ENCODE data around the gene COA1.
"Not testable (repeated sequence)": the region's sequence is repeated elsewhere in the genome, so short reads cannot be mapped to it uniquely, and the experiment has no call there.

DNA sequence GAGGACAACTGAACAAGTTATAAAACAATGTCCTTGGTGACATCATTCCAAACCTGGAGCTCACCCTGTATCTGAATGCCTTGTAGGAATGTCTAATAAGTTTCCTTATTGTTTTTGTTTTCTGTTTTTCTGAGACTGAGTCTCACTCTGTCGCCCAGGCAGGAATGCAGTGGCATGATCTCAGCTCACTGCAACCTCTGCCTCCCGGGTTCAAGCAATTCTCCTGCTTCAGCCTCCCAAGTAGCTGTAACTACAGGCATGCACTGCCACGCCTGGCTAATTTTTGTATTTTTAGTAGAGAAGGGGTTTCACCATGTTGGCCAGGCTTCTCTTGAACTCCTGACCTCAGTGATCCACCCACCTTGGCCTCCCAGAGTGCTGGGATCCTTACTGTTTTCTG is 2.2 kb upstream of the COA1 start:
- TF ChIP-seq, protein P1, sequence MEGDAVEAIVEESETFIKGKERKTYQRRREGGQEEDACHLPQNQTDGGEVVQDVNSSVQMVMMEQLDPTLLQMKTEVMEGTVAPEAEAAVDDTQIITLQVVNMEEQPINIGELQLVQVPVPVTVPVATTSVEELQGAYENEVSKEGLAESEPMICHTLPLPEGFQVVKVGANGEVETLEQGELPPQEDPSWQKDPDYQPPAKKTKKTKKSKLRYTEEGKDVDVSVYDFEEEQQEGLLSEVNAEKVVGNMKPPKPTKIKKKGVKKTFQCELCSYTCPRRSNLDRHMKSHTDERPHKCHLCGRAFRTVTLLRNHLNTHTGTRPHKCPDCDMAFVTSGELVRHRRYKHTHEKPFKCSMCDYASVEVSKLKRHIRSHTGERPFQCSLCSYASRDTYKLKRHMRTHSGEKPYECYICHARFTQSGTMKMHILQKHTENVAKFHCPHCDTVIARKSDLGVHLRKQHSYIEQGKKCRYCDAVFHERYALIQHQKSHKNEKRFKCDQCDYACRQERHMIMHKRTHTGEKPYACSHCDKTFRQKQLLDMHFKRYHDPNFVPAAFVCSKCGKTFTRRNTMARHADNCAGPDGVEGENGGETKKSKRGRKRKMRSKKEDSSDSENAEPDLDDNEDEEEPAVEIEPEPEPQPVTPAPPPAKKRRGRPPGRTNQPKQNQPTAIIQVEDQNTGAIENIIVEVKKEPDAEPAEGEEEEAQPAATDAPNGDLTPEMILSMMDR (IDR thresholded peaks at IDR 0.05): not testable (repeated sequence)
- not testable (repeated sequence) for TF ChIP-seq POLR2A (IDR thresholded peaks at IDR 0.05; ENCODE audit: low read length); BHLHE40 (IDR thresholded peaks at IDR 0.05; ENCODE audit: low read depth, low read length); EHMT2 (IDR thresholded peaks at IDR 0.05; ENCODE audit: low read depth); HMGXB4 (CRISPR knock-in tag; IDR thresholded peaks at IDR 0.05; ENCODE audit: borderline replicate concordance); ESRRA (IDR thresholded peaks at IDR 0.05; ENCODE audit: borderline replicate concordance, low read length); ELK1 (IDR thresholded peaks at IDR 0.05; ENCODE audit: low read depth, low read length); EP300 (IDR thresholded peaks at IDR 0.05); MYC (IDR thresholded peaks at IDR 0.05; ENCODE audit: borderline replicate concordance, low read length); CHD4 (IDR thresholded peaks at IDR 0.05; ENCODE audit: borderline replicate concordance)
- TF ChIP-seq, protein P2, sequence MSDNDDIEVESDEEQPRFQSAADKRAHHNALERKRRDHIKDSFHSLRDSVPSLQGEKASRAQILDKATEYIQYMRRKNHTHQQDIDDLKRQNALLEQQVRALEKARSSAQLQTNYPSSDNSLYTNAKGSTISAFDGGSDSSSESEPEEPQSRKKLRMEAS (IDR thresholded peaks at IDR 0.05): not testable (repeated sequence)
- TF ChIP-seq, protein P3, sequence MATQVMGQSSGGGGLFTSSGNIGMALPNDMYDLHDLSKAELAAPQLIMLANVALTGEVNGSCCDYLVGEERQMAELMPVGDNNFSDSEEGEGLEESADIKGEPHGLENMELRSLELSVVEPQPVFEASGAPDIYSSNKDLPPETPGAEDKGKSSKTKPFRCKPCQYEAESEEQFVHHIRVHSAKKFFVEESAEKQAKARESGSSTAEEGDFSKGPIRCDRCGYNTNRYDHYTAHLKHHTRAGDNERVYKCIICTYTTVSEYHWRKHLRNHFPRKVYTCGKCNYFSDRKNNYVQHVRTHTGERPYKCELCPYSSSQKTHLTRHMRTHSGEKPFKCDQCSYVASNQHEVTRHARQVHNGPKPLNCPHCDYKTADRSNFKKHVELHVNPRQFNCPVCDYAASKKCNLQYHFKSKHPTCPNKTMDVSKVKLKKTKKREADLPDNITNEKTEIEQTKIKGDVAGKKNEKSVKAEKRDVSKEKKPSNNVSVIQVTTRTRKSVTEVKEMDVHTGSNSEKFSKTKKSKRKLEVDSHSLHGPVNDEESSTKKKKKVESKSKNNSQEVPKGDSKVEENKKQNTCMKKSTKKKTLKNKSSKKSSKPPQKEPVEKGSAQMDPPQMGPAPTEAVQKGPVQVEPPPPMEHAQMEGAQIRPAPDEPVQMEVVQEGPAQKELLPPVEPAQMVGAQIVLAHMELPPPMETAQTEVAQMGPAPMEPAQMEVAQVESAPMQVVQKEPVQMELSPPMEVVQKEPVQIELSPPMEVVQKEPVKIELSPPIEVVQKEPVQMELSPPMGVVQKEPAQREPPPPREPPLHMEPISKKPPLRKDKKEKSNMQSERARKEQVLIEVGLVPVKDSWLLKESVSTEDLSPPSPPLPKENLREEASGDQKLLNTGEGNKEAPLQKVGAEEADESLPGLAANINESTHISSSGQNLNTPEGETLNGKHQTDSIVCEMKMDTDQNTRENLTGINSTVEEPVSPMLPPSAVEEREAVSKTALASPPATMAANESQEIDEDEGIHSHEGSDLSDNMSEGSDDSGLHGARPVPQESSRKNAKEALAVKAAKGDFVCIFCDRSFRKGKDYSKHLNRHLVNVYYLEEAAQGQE (IDR thresholded peaks at IDR 0.05): not testable (repeated sequence)

Data from A549 (cell line).